Measurements from ENCODE around the gene UBR4.
"Not testable (repeated sequence)": the region's sequence is repeated elsewhere in the genome, so short reads cannot be mapped to it uniquely, and the experiment has no call there.

UBR4 gene

GRCh38 chr1:19219451-19219850 lies 9.4 kb upstream of the UBR4 start:
- DNase-seq = no peak

DNA sequence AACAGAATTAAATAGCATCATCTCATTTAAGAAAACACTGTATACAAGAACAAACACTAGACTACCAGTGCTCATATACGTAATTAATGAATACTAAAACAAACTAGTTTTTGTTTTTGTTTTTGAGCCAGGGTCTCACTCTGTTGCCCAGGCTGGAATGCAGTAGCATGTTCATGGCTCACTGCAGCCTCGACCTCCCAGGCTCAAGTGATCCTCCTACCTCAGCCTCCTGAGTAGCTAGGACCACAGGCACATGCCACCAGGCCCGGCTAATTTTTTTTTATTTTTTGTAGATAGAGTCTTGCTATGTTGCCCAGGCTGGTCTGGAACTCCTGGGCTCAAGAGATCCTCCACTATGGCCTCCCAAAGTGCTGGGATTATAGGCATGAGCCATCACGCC lies 6.5 kb upstream of the UBR4 start:
- DNase-seq = not testable (repeated sequence)

DNA sequence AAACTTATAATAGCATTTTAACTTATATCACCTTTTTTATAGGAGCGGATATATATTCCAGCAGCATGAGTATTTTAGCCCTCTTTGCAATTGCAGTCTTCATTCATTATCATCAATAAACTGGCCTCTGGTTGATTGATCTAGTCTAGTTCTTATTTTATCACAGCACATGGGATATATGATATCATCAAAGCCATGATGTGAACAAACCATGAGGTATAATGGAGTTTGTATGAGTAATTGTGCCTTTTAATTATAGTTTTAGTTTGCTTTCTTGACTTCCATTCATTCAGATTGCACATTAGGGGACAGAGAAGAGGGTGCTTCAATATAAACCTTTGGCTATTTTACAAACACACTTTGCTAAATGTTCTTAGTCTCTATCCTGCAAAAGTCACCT lies 3.5 kb upstream of the UBR4 start:
- DNase-seq = no peak

DNA sequence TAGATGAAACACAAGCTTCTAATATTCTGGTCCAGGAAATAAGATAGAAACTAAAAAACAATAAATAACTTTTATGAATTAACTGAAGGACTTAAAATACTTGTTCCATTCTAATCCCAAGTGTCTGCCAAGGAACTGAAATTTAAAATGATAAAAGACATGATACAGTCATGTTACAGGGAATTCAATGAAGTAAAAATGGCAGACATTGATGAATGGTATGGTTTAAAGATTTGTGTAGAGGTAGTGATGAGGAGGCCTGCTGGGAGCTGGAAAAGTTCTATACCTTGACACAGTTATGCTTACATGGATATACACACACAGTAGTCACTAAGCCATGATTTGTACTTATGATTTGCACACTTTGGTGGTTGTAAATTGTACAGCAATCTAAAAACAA lies 2.1 kb upstream of the UBR4 start:
- DNase-seq = no peak

DNA sequence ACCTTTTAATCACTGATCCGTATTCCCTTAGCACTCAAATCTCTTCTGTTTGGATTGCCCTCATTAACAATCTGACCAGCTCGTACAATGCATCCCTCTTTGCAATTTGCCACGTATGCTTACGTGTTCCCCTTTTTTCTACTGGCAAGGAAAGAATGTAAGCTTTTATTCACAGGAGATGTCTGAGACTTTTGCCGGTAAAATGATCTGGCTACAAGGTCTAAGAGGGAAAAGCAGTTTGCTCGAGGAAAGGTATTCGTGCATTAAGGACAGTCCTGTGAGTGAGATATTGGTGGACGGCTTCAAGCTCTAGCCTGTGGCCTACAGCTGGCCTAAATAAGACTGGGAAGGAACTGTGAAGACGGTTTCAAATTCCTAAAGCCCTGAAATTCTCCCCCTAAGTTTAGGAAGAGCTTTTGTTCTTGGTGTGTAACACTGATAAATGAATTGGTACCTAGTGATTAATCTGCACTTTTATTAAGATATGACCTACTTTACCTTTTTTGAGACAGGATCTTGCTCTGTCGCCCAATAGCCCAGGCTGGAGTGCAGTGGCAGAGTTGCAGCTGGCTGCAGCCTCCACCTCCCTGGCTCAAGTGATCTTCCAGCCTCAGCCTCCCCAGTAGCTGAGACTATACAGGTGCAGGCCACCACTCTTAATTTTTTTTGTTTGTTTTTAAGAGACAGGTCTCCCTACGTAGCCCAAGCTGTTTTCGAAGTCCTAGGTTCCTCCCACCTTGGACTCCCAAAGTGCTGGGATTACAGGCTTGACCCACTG lies 895 bp upstream of the UBR4 start:
- no peak for DNase-seq

- DNase-seq = no peak
These were observed 552 bp downstream of the UBR4 start for GRCh38 chr1:19209439-19209989.

DNA sequence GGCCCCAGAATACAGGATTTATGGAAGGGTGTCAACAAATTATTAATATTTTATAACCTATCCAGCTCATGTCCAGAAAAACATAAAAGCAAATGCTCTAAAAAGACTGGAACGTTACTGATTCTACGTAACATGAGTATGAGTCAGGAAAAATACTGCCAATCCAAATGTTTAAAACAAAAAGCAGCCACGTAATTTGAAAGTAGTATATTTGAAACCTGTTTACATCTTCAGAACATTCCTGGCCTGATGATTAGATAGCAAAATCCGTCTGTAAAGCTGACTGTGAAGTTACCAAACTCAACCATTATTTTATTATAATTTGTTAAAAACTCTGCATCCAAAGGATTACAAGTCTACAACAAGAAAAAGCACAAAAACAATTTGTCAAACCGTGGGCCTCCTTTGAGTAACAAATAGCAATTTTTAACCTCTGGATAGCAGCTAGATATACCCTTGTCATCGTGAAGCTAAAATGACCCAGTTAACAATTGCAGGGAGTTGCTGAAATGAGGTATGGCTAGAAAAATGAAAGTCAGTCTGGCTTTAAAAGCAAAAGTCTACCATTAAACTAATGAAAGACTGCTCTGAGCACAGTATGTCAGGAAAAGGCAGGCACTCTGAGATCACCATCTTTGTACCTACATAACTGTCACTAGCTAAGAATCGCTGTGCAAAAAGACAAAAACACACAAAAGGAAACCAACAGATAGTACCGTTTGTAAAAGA lies 1.2 kb downstream of the UBR4 start:
- DNase-seq = no peak

DNA sequence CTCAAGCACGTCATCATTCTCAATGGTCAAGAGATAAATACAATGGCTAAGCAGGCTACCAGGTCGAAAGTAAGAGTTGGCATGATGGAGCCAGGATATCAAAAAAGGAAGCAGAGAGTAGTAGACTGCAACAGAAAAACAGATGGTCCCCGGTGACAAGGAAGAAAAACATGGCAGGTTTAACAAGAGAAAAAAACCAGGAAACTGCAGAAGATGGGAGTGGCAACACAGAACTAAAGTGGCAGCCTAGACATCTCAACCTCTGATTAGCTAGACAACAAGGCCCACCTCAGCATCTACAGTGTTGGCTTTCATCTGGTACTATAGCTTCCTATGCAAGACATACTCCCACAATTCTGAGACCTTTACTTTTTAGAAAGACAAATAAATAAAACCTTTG lies 3.1 kb downstream of the UBR4 start:
- DNase-seq = no peak

- DNase-seq = no peak
These were observed 4.2 kb downstream of the UBR4 start for GRCh38 chr1:19205845-19206244.

GRCh38 chr1:19205403-19205802 lies 4.7 kb downstream of the UBR4 start:
- no peak for DNase-seq

- no peak for DNase-seq
These were observed 5.4 kb downstream of the UBR4 start for GRCh38 chr1:19204446-19205266.

DNA sequence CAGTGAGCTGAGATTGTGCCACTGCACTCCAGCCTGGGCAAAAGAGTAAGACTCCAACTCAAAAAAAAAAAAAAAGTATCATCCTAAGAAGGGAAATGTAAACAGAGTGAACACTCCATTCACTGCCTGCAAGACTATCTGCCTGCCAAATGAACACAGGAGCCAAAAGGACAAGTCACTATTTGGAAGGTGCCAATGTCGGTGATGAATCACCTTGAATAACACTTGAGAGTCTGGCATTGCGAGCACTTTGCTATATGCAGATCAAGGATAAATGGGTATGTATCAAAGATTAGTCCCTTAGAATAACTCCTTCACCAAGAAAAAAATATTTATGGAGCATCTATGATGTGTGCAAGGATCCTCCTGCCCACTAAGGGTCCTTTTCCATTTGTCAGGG lies 6.6 kb downstream of the UBR4 start:
- no peak for DNase-seq

- DNase-seq = no peak
These were observed 7.7 kb downstream of the UBR4 start for GRCh38 chr1:19202396-19202795.

DNA sequence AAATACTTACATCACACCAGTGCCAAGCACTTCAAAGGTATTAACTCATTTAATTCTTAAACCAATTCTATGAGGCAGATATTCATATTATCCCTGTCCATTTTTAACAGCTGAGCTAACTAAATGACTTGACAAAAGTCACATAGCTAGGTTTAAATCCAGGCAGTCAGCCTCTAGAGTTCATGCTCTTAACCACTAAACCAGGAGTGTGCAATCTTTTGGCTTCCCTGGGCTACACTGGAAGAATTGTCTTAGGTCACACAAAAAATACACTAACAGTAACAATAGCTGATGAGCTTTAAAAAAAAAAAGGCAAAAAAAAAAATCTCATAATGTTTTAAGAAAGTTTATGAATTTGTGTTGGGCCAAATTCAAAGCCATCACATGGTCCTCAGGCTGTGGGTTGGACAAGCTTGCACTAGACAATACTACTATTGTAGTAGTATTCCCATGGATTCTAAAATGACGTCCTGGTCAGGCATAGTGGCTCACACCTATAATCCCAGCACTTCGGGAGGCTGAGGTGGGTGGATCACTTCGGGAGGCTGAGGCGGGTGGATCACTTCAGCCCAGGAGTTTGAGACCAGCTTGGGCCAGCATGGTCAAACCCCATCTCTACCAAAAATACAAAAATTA lies 10.0 kb downstream of the UBR4 start:
- no peak for DNase-seq

GRCh38 chr1:19199329-19199968 lies 10.6 kb downstream of the UBR4 start:
- no peak for DNase-seq

- DNase-seq = no peak
These were observed 11.2 kb downstream of the UBR4 start for GRCh38 chr1:19198820-19199219.

DNA sequence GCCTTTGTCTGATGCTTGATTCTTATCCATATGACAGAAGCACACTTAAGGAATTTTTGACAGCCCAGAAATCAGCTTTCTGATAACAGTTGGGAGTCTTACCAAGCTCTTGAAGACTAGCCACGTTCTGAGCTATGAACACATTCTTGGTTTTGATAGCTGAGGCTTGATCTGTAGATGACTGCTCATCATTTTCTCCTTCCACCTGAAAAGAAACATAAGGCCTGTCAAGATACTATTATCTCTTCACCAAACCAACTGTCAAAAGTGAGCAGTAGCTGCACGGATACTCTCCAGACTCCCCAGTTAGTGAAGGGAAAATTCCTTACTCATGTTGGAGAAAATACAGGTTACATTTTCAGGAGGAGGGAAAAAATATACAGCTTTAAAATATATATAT lies 12.2 kb downstream of the UBR4 start:
- no peak for DNase-seq

DNA sequence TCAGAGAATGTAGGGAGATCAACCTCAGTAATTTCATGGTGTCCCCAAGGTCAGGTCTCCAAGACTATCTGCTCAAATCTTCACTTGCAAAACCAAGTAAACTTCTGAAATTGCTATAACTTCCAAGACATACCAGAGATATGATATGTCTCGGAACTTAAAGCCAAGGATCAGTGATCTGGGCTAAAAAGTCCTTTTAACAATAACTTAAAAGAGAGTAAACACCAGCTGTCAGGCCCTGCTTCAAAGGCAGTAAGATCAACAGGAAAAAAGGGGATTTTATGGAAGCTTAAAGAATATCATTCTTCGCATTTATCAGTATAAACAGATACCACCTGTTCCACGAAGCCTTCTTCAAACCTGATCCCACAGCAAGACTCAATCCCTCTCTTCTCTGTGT lies 13.7 kb downstream of the UBR4 start:
- DNase-seq = no peak

DNA sequence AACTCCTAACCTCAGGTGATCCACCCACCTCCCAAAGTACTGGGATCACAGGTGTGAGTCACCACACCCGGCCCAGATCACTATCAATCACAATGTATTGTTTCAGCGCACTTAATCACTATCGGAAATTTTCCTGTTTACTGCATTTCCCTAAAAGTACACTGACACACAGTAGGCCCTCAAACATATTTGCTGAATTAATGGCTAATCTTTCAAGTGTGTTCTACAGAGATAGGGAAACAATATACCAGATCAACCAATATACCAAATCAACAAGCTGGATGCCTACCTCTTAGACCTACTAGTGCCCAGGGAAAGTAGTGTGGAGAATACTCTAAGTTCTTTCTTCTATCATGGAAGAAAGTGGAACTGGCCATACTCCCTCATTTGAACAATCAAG lies 17.1 kb downstream of the UBR4 start:
- DNase-seq = no peak

- DNase-seq = no peak
These were observed 18.3 kb downstream of the UBR4 start for GRCh38 chr1:19191811-19192210.

GRCh38 chr1:19190468-19190867 lies 19.6 kb downstream of the UBR4 start:
- no peak for DNase-seq

- DNase-seq = no peak
These were observed 20.8 kb downstream of the UBR4 start for GRCh38 chr1:19189270-19189669.

All from GF-D8 (cell line).